ENCODE data around the gene CEP152.
"Not testable (repeated sequence)": the region's sequence is repeated elsewhere in the genome, so short reads cannot be mapped to it uniquely, and the experiment has no call there.

Gene CEP152

GRCh38 chr15:48795901-48796300 lies 15.0 kb downstream of the CEP152 start:
- TF ChIP-seq ZNF274 (IDR thresholded peaks at IDR 0.05; ENCODE audit: low read depth, low read length): no peak
- no peak overlapping the region for H3K4me3 ChIP-seq (ENCODE audit: low read length)

- H3K4me3 ChIP-seq (ENCODE audit: low read length): peak overlapping the region; percentile 47; the same call in 1 of the 2 replicates
- no peak for TF ChIP-seq ZNF274 (IDR thresholded peaks at IDR 0.05; ENCODE audit: low read depth, low read length)
Measured at GRCh38 chr15:48794697-48795134, 16.2 kb downstream of the CEP152 start.

DNA sequence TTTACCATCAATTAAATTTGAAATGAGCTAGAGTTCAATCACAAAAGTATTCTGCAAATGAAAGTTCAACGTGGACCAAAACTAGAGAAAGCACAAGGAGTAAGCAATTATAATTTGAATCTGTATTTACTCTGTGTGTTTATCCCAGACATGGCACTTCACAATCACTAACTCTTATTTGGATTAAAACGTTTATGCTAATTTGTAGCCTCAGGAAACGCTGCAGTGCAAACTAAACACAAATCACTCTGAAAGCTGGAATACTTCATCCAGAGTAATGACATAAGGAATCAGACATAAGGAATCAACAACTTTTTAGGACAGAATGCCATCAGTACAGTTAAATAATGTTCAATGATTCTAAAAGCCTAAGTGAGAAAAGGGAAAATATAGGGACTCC lies 18.5 kb downstream of the CEP152 start:
- TF ChIP-seq ZNF274 (IDR thresholded peaks at IDR 0.05; ENCODE audit: low read depth, low read length): no peak
- H3K4me3 ChIP-seq (ENCODE audit: low read length): no peak overlapping the region

DNA sequence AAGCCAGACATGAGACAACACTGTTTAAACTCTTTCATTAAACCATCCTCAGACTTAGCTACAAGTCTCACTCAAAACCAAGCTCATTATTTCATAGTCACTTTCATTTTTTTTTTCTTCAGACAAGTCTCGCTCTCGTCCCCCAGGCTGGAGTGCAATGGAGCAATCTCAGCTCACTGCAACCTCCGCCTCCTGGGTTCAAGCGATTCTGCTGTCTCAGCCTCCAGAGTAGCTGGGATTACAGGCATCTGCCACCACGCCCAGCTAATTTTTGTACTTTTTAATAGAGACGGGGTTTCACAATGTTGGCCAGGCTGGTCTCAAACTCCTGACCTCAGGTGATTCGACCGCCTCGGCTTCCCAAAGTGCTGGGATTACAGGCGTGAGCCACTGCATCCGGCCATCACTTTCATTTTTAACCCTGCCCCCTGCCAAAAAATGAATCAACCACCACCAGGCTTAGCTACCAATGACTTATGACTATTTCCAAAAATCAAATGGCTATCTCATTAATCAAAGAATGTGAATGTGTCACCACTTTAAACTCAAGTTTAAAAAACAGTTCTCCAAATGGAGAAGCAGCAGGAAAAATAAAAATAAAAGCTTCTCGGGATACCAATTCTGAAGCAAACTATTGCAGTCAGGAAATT lies 20.3 kb downstream of the CEP152 start:
- not testable (repeated sequence) for H3K4me3 ChIP-seq (ENCODE audit: low read length)

DNA sequence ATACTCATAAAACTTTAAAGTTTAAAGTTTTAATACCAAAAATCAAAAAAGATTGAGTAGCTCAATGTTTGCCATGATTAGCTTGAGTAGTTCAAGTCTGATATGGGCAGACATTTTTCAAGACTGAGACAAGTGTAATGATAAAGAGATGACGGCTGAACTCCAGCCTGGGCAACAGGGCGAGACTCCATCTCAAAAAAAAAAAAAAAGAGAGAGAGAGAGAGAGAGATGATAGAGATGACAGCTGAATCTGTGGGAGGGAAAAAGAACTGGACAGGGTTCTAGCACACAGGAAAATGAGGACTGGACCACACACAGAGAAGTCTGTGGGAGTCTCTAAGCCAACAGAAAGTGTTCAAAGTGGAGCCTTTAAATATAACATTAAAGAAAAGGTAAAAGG lies 25.2 kb downstream of the CEP152 start:
- TF ChIP-seq ZNF274 (IDR thresholded peaks at IDR 0.05; ENCODE audit: low read depth, low read length): no peak

GRCh38 chr15:48785195-48785594 lies 25.7 kb downstream of the CEP152 start:
- TF ChIP-seq ZNF274 (IDR thresholded peaks at IDR 0.05; ENCODE audit: low read depth, low read length): no peak
- H3K4me3 ChIP-seq (ENCODE audit: low read length): no peak overlapping the region

More for the DNA sequence above, 25.2 kb downstream of the CEP152 start:
- H3K4me3 ChIP-seq (ENCODE audit: low read length): no peak overlapping the region

- TF ChIP-seq ZNF274 (IDR thresholded peaks at IDR 0.05; ENCODE audit: low read depth, low read length): no peak
- H3K4me3 ChIP-seq (ENCODE audit: low read length): no peak overlapping the region
Measured at GRCh38 chr15:48784756-48785155, 26.1 kb downstream of the CEP152 start.

DNA sequence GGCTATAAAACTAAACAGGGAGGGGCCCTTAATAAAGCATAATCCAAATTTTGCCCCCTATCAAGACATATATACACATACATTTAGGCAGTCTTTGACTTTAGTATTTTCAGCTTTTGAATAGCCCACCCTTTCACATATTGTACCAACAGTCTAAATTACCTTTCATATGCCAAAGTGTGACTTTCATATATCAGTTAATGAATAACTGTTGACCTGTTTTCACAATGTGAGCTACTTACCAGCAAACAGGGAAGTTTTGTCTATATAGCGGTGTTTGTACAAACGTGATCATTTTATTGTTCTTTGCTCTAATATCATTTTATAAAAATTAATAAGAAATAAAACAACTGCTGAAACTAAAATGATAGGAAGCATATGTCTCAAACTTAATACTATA lies 28.0 kb downstream of the CEP152 start:
- no peak overlapping the region for H3K4me3 ChIP-seq (ENCODE audit: low read length)
- TF ChIP-seq ZNF274 (IDR thresholded peaks at IDR 0.05; ENCODE audit: low read depth, low read length): no peak

GRCh38 chr15:48781481-48782081 lies 29.3 kb downstream of the CEP152 start:
- no peak overlapping the region for H3K4me3 ChIP-seq (ENCODE audit: low read length)
- TF ChIP-seq ZNF274 (IDR thresholded peaks at IDR 0.05; ENCODE audit: low read depth, low read length): no peak

DNA sequence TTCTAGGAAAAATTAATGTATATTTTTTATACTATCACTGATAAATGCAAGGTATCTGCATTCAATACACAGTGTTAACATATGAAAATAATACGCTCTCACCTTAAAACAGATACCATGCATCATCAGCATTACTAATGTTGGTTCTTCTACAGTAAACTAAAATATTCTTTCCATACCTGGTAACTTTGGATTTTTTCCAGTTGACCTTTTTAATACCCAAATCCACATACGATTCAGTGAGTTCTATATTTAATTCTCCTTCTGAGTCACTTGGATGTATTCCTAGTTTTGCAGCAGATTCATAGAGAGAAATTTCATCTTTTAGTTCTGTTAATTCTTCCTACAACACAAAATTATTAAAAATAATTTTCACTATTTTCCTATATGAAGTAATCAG lies 29.9 kb downstream of the CEP152 start:
- no peak for TF ChIP-seq ZNF274 (IDR thresholded peaks at IDR 0.05; ENCODE audit: low read depth, low read length)
- no peak overlapping the region for H3K4me3 ChIP-seq (ENCODE audit: low read length)

- H3K4me3 ChIP-seq (ENCODE audit: low read length): no peak overlapping the region
- TF ChIP-seq ZNF274 (IDR thresholded peaks at IDR 0.05; ENCODE audit: low read depth, low read length): no peak
Measured at GRCh38 chr15:48778331-48778730, 32.5 kb downstream of the CEP152 start.

DNA sequence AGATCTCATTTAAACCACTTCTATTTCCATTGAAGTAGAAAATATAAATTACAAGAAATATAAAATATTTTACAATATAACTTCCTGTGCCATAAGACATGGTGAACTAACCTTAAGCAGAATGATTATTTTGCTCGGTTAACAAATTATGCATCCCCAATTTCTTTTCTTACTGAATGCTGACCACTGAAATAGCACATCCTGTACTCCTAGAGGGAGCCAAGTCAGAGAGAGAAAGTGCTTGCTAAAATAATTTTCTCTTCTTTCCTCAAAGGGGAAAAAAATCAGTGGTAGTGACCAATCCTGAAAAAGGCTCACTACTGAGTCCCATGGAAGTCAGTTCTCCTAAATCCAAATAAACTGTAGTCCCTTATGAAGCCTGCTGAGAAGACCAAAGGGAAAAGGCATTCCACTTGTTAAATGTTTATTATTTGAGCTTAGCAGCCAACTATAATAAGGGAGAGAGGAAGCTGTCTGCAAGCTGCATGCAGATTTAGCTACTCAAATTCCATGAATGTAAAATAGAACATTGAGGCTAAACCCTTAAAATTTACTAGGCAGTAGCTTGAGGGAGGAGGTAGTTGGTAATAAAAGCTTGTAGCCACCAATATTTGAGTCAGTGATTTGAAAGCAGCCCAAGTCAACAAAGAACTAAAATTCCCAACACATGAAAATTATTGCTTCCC lies 33.1 kb downstream of the CEP152 start:
- H3K4me3 ChIP-seq (ENCODE audit: low read length): no peak overlapping the region
- no peak for TF ChIP-seq ZNF274 (IDR thresholded peaks at IDR 0.05; ENCODE audit: low read depth, low read length)

DNA sequence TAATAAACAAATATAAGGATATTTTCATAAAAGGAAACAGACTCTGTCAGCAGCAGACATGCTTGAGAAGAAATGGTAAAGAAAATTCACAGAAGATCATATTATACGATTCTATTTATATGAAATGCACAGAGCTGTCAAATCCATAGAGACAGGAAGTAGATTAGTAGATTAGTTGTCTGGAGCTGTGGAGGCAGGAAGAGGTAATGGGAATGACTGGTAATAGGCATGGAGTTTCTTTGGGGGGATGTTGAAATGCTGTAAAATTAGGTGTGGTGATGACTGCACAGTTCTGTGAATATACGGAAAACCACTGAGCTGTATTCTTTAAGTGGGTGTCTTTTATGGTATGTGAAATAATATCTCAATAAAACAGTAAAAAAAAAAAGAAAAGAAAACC lies 35.3 kb downstream of the CEP152 start:
- H3K4me3 ChIP-seq (ENCODE audit: low read length): no peak overlapping the region
- TF ChIP-seq ZNF274 (IDR thresholded peaks at IDR 0.05; ENCODE audit: low read depth, low read length): no peak

DNA sequence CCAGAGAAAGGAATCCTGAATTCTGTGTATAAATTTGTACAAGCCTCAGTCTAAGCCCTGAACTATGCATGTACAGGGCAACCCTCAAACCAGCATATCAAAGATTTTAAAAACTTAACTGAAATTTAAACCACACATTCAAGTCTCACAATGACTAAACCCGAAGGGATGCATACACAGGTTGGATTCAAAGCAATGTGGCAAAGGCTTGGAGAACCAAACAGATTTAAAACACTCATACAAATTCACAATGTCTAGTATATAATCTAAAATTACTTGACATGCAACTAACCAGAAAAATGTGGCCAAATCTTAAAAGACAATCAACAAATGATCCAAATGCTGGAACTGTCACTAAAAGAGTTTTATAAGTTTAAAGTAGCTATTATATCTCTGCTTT lies 36.4 kb downstream of the CEP152 start:
- TF ChIP-seq ZNF274 (IDR thresholded peaks at IDR 0.05; ENCODE audit: low read depth, low read length): no peak
- no peak overlapping the region for H3K4me3 ChIP-seq (ENCODE audit: low read length)

DNA sequence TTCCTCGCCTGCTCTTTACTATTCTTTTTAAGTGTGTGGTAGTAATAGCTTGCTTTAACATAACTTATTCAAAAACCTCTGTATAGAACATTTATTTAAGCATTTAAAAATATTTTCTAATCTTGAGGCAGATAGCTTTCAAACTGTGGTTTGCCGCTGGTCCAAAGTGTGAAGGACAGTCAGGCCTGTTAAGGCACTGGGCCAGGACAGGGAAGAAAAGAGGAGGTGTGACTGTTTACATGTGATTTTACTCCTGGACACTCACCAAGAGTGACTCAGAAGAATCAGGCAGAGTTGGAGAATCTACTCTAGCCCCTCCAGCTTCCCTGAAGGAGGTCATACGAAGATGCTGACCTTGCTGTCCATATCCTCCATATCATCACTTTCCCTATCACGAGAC lies 44.7 kb downstream of the CEP152 start:
- no peak for TF ChIP-seq ZNF274 (IDR thresholded peaks at IDR 0.05; ENCODE audit: low read depth, low read length)

More for the DNA sequence above, 44.7 kb downstream of the CEP152 start:
- H3K4me3 ChIP-seq (ENCODE audit: low read length): no peak overlapping the region

Measured in GM08714 (cell line).